Sigmoid colon (tissue), 4 donors: ENCODE measurements around the gene APRT.

Experiments used
- EP300 ChIP-seq, 4 donors: sonication (generic); formaldehyde crosslinking; IDR thresholded peaks; one replicate each; pipeline ENCODE4 v1.6.1; 2017; ENCODE audit warnings: antibody characterized with exemption in 4 of 4
- POLR2A ChIP-seq, 2 donors: fragments of 450-650 bp; IDR thresholded peaks; one replicate each; pipeline ENCODE4 v1.6.1; 2016; ENCODE audit warnings: antibody characterized with exemption in 2 of 2, mild to moderate bottlenecking in 2 of 2, moderate library complexity in 2 of 2
- TF ChIP-seq, protein P1 (sequence below), 4 experiments: fragments of 450-650 bp in 3 of 4; fragments of 200-600 bp in 1 of 4; IDR thresholded peaks; one replicate each; pipeline ENCODE4 v1.5.1; 2016 to 2019; ENCODE audit warnings: antibody characterized with exemption in 4 of 4, mild to moderate bottlenecking in 3 of 4, moderate library complexity in 2 of 4

DNA sequence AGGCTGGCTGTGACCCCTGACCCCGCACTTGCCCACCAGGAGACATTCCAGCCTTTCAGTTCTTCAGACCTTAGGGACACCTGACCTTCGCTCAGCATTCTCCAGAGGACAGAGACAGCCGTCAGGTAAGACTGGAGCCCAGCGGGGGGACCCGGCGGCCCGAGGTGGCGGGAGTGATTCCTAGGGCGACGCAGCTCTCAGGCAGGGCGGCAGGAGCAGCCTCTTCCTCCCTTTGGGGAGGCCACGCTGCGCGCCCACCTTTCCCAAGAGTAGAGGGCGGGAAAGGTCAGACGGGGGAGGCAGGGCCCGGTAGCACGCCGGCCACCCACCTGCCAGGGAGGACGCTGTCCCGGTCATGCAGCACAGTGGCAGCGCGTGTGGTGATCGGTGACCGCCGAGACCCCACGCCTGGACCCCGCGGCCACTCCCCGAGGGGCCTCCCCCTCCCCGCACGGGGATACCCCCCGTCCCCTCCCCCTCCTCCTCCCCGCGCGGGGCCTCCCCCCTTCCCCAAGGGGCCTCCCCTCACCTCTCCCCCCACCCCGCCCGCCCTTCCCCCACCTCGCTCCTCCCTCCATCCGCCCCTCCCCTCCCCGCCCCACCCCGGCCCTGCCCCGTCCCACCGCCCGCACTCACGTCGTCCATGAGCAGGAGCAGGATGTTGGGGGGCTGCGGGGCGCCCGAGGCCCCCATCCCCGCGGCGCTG lies 44.5 kb upstream of the APRT start:
- TF ChIP-seq POLR2A (IDR thresholded peaks at IDR 0.05), result no peak
- TF ChIP-seq, protein P1, sequence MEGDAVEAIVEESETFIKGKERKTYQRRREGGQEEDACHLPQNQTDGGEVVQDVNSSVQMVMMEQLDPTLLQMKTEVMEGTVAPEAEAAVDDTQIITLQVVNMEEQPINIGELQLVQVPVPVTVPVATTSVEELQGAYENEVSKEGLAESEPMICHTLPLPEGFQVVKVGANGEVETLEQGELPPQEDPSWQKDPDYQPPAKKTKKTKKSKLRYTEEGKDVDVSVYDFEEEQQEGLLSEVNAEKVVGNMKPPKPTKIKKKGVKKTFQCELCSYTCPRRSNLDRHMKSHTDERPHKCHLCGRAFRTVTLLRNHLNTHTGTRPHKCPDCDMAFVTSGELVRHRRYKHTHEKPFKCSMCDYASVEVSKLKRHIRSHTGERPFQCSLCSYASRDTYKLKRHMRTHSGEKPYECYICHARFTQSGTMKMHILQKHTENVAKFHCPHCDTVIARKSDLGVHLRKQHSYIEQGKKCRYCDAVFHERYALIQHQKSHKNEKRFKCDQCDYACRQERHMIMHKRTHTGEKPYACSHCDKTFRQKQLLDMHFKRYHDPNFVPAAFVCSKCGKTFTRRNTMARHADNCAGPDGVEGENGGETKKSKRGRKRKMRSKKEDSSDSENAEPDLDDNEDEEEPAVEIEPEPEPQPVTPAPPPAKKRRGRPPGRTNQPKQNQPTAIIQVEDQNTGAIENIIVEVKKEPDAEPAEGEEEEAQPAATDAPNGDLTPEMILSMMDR (IDR thresholded peaks at IDR 0.05), result no peak
- no peak for TF ChIP-seq EP300 (IDR thresholded peaks at IDR 0.05)
